ENCODE data around the gene GFRA3.

The GFRA3 gene

GRCh38 chr5:138287246-138287645 is 12.8 kb upstream of the GFRA3 start:
- no peak overlapping the region for H3K4me3 ChIP-seq (ENCODE audit: low read length)
- TF ChIP-seq CTCF (IDR thresholded peaks at IDR 0.05; ENCODE audit: insufficient read depth, low read depth, low read length, missing control alignments), result no peak
- DNase-seq (ENCODE audit: low read depth), result no peak

- H3K4me3 ChIP-seq (ENCODE audit: low read length), result no peak overlapping the region
- peak; percentile 81 for TF ChIP-seq CTCF (IDR thresholded peaks at IDR 0.05; ENCODE audit: insufficient read depth, low read depth, low read length, missing control alignments)
- DNase-seq (ENCODE audit: low read depth), result peak; percentile 74
Observed at GRCh38 chr5:138282920-138283742, 8.7 kb upstream of the GFRA3 start.

GRCh38 chr5:138280915-138281314 is 6.5 kb upstream of the GFRA3 start:
- TF ChIP-seq CTCF (IDR thresholded peaks at IDR 0.05; ENCODE audit: insufficient read depth, low read depth, low read length, missing control alignments), result no peak
- H3K4me3 ChIP-seq (ENCODE audit: low read length), result no peak overlapping the region
- DNase-seq (ENCODE audit: low read depth), result no peak

GRCh38 chr5:138276402-138277054 is 2.1 kb upstream of the GFRA3 start:
- no peak for DNase-seq (ENCODE audit: low read depth)
- no peak overlapping the region for H3K4me3 ChIP-seq (ENCODE audit: low read length)
- no peak for TF ChIP-seq CTCF (IDR thresholded peaks at IDR 0.05; ENCODE audit: insufficient read depth, low read depth, low read length, missing control alignments)

GRCh38 chr5:138275895-138276294 is 1.5 kb upstream of the GFRA3 start:
- no peak for DNase-seq (ENCODE audit: low read depth)
- TF ChIP-seq CTCF (IDR thresholded peaks at IDR 0.05; ENCODE audit: insufficient read depth, low read depth, low read length, missing control alignments), result no peak
- H3K4me3 ChIP-seq (ENCODE audit: low read length), result no peak overlapping the region

- TF ChIP-seq CTCF (IDR thresholded peaks at IDR 0.05; ENCODE audit: insufficient read depth, low read depth, low read length, missing control alignments), result no peak
- DNase-seq (ENCODE audit: low read depth), result no peak
- H3K4me3 ChIP-seq (ENCODE audit: low read length), result no peak overlapping the region
Observed at GRCh38 chr5:138275379-138275782, 960 bp upstream of the GFRA3 start.
